Mucosa of stomach (tissue), 1 donor: ENCODE results near the gene TAAR2.
"Not testable (repeated sequence)": the region's sequence is repeated elsewhere in the genome, so short reads cannot be mapped to it uniquely, and the experiment has no call there.

Experiments used
- H3K27me3 ChIP-seq: one replicate; pipeline ENCODE4 v1.7.0; 2013; ENCODE audit warnings: mild to moderate bottlenecking, low read length; ENCODE audit not compliant: control insufficient read depth, insufficient read depth
- H3K36me3 ChIP-seq: one replicate; pipeline ENCODE4 v1.7.0; 2013; ENCODE audit warnings: low read length; ENCODE audit not compliant: control insufficient read depth, insufficient read depth
- H3K4me1 ChIP-seq: one replicate; pipeline ENCODE4 v1.7.0; 2013; ENCODE audit warnings: mild to moderate bottlenecking, low read length; ENCODE audit not compliant: control insufficient read depth, insufficient read depth
- H3K4me3 ChIP-seq: one replicate; pipeline ENCODE4 v1.7.0; 2013; ENCODE audit warnings: low read length
- H3K9ac ChIP-seq: one replicate; pipeline ENCODE4 v1.7.0; 2013; ENCODE audit warnings: mild to moderate bottlenecking, low read length, moderate library complexity
- H3K9me3 ChIP-seq: one replicate; pipeline ENCODE4 v1.7.0; 2013; ENCODE audit warnings: mild to moderate bottlenecking, low read length, moderate library complexity; ENCODE audit not compliant: control insufficient read depth
- donor health status: Pancreatic carcinoma.

TAAR2 gene

DNA sequence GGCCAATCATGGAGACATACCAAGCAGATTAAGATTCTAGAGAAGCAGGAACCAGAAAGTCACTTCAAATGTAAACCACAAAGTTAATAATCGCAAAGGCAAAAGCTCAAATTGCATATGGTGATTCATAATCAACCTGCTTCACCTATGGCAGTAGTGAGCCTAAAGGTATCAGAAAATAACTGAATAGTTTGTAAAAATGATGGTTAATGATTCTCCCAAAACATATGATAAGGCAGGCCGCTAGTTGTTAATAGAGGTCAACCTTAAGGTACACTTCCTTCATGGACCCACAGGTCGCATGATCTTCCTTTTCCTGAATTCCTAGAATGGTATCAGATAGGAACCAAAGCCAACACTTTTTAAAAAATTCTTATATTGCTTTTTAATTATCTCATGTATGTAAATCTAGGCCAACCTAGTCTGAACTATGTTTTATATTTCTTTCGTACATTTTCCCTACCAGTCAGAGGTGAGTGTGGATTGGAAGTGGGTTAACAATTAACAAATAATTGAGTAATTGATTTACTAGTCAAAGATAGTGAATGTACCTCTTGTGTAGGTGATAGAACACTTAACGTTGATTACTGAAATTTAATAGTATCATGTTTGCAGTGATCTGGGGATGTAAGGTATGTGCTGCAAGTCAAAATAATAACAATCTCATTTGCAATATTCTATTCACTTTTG lies 16.4 kb downstream of the TAAR2 start:
- Histone ChIP-seq H3K4me3 (no peak overlapping the region), H3K27me3 (no peaks in the 10 kb centered on the region), H3K9me3 (no peaks in the 10 kb centered on the region), H3K4me1 (peaks cover 18% of the 10 kb centered on the region), H3K9ac (no peak overlapping the region), H3K36me3 (no peaks in the 10 kb centered on the region)

DNA sequence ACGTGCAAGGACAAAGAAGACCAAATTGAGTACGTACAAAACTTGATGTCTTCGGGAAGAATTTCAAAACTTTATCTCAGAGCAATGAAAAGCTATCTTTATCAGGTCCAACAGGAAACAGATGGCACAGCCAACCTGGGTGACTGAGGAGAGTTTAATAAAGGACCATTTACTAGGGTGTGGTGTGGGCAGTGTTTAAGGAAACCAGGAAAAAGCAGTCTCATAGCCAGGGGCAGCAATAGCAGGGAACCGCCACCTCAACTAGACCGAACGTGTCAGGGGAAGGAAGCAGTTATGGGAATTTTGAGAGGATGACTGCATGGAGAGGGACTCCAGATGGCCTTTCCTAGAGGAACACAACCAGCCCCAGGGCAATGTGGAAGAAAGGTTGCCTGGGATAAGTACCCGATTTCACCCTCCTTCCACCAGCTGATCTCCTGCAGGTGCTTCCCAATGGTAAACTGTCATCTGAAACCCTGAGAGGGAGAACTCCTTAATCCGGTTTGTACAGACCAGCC lies 19.4 kb downstream of the TAAR2 start:
- peaks cover 13% of the 10 kb centered on the region for H3K4me1 ChIP-seq
- H3K27me3 ChIP-seq: peaks cover 7% of the 10 kb centered on the region
- no peaks in the 10 kb centered on the region for H3K36me3 ChIP-seq

DNA sequence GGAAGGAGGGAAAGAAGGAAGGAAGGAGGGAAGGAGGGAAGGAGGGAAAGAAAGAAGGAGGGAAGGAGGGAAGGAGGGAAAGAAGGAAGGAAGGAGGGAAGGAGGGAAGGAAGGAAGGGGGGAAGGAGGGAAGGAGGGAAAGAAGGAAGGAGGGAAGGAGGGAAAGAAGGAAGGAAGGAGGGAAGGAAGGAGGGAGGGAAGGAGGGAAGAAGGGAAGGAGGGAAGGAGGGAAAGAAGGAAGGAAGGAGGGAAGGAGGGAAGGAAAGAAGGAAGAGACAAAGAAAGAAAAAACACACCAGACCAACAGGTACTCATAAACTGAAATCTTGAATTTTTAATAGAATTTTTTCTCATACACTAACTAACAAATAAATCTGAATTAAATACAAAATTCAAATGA lies 23.2 kb downstream of the TAAR2 start:
- peaks cover 23% of the 10 kb centered on the region for H3K27me3 ChIP-seq
- not testable (repeated sequence) for H3K9me3 ChIP-seq, H3K36me3 ChIP-seq, H3K4me3 ChIP-seq, H3K9ac ChIP-seq
- peaks cover 14% of the 10 kb centered on the region for H3K4me1 ChIP-seq

More for the DNA sequence above, 19.4 kb downstream of the TAAR2 start:
- Histone ChIP-seq H3K4me3 (no peak overlapping the region), H3K9ac (no peak overlapping the region), H3K9me3 (no peaks in the 10 kb centered on the region)

DNA sequence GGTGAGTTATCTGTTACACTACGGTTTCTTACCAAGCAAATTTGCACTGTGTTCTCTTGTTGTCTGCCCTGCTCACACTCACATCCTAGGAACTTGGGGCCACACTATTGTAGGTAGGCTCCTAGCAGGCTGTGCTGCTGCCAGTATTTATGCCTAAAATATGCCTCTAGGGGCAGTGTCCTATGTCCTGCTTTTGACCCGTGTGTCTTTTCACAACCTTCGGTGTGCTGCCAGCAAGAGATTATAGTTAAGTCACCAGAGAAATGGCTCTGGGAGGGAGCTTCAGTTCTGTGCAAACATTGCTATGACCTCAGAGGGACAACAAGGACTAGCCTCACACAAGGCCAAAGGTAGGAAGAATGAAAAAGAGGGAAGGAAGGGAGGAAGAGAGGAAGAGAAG lies 25.6 kb downstream of the TAAR2 start:
- peaks cover 40% of the 10 kb centered on the region for H3K27me3 ChIP-seq

DNA sequence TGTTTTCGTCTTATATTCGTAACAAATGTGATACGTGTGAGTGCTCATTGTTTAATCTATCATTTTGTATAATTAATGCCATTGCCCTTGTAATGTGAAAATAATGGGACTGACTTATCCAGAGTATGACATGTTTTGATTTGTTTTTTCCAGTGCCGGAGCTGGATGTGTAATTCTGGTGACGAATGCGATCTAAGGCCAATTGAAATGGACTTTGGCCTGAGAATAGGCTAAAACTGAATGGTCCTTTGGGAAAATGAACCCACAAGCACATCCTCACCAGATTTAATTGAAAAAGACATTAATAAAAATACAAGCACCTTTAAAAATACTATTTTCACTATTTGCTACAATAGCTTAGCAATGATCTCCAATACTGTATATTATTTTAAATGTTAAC lies 27.9 kb downstream of the TAAR2 start:
- H3K9ac ChIP-seq: no peak overlapping the region
- peaks cover 48% of the 10 kb centered on the region for H3K27me3 ChIP-seq
- H3K4me1 ChIP-seq: peaks cover 6% of the 10 kb centered on the region
- no peaks in the 10 kb centered on the region for H3K36me3 ChIP-seq
- H3K4me3 ChIP-seq: no peak overlapping the region
- no peaks in the 10 kb centered on the region for H3K9me3 ChIP-seq

More for the DNA sequence above, 25.6 kb downstream of the TAAR2 start:
- no peak overlapping the region for H3K9ac ChIP-seq
- no peaks in the 10 kb centered on the region for H3K36me3 ChIP-seq
- no peaks in the 10 kb centered on the region for H3K9me3 ChIP-seq
- H3K4me3 ChIP-seq: no peak overlapping the region
- peaks cover 6% of the 10 kb centered on the region for H3K4me1 ChIP-seq

DNA sequence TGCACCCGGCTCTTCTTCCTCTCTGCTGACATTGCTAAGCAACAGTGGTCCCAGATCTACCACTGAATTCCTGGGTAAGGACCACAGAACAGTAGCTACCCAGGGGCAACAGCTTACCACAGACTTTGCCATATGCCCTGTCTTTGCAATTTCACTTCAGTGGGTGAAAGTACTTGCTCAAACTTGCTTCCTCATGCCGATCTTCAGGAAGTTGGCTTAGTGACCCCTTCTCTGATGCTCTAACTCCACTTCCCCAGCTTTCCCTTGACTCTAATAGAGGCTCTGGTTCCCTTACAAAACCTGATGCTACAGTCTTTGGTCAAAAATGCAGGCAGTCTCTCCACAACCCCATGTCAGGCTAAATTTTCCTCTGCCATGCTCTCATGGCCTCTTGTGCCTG lies 31.2 kb downstream of the TAAR2 start:
- H3K27me3 ChIP-seq: peaks cover 25% of the 10 kb centered on the region
- no peaks in the 10 kb centered on the region for H3K4me1 ChIP-seq
- no peaks in the 10 kb centered on the region for H3K36me3 ChIP-seq
- H3K9ac ChIP-seq: no peak overlapping the region
- H3K9me3 ChIP-seq: no peaks in the 10 kb centered on the region
- no peak overlapping the region for H3K4me3 ChIP-seq

DNA sequence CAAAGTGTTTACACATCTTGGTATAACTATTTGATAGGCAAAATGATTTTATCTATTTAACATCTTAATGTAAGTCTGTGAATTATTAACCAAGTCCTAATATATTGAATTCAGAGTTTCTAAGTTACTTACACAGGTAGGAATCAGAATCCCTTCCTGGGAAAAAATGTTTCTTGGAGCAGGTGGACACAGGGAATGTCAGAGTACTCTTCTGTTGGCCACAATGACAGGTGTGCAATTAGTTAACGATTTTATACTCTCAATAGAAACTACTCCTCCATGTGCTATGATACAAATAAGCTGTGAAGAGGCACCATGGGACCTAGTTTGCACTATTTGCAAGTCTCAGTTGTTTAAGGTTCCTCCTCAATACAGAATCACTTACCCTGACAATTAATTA lies 33.7 kb downstream of the TAAR2 start:
- H3K9me3 ChIP-seq: no peaks in the 10 kb centered on the region
- no peak overlapping the region for H3K4me3 ChIP-seq
- H3K27me3 ChIP-seq: peaks cover 30% of the 10 kb centered on the region
- H3K4me1 ChIP-seq: no peaks in the 10 kb centered on the region
- H3K9ac ChIP-seq: no peak overlapping the region
- no peaks in the 10 kb centered on the region for H3K36me3 ChIP-seq

DNA sequence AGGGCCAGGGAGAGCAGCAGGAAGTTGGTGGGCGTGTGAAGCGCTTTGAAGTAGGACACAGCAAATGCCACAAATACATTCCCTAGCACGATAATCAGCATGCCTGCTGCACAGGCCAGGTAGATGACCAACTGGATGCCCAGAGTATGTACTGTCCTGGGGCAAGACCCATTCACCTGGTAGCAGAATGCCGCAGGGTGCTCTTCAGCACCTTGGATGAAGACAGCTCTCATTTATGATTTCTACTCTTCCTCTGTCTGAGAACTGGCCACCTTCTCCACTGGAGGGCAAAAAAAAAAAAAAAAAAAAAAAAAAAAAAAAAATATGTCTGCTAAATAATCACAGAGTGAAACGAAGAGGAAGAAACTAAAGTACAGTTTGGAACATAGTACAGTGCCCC lies 34.6 kb downstream of the TAAR2 start, which contains the start of gene TAAR5:
TAAR5 (minus strand) TSS at position 288 of the 400 bp plus-strand sequence; CDS start at position 233, 55 bp downstream.
- H3K4me3 ChIP-seq: no peak within 1 kb of the TSS
- H3K9me3 ChIP-seq: no peaks in the 10 kb centered on the region
- H3K36me3 ChIP-seq: no peaks in the 10 kb centered on the region
- H3K9ac ChIP-seq: no peak within 1 kb of the TSS
- no peaks in the 10 kb centered on the region for H3K4me1 ChIP-seq
- peaks cover 21% of the 10 kb centered on the region for H3K27me3 ChIP-seq

DNA sequence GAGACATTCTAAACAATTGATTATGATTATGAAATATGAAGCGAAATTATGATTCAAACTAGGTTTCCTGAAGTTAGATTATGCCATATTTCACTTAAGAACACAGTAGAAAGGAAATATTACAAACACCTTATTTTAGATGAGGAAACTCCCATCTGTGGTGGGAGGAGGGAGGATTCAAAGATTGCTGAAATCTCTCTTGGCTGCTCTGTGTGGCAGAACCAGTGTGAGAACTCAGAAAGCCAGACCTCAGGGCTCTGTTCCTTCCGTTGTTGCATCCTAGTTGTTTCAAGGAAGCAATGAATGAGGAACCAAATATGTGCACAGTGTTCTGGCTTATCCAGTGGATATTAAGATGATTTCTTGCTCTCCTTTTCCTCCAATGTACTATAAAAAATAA lies 36.7 kb downstream of the TAAR2 start:
- Histone ChIP-seq H3K36me3 (no peaks in the 10 kb centered on the region), H3K9me3 (no peaks in the 10 kb centered on the region), H3K4me3 (no peak overlapping the region), H3K4me1 (no peaks in the 10 kb centered on the region), H3K9ac (no peak overlapping the region), H3K27me3 (peaks cover 19% of the 10 kb centered on the region)

DNA sequence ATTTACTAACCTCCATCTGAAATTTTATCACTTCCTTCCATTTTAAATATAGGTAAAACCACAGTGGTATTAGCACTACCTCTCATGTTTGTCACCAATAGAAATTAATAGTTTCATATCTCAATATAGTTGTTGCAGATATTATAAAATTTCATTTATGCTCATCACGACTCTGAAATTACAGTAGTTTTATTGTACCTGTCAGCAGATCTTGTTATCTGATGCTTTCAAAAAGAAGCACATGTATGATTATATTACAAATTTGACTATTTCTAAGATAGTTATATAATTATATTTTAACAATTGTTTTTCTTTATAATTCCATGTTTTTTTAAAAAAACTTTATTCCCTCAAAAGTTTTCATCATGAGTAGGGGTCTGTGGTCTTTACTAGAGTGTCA lies 39.4 kb downstream of the TAAR2 start:
- Histone ChIP-seq H3K9ac (no peak overlapping the region), H3K36me3 (no peaks in the 10 kb centered on the region), H3K9me3 (no peaks in the 10 kb centered on the region), H3K4me3 (no peak overlapping the region), H3K27me3 (peaks cover 24% of the 10 kb centered on the region), H3K4me1 (no peaks in the 10 kb centered on the region)

DNA sequence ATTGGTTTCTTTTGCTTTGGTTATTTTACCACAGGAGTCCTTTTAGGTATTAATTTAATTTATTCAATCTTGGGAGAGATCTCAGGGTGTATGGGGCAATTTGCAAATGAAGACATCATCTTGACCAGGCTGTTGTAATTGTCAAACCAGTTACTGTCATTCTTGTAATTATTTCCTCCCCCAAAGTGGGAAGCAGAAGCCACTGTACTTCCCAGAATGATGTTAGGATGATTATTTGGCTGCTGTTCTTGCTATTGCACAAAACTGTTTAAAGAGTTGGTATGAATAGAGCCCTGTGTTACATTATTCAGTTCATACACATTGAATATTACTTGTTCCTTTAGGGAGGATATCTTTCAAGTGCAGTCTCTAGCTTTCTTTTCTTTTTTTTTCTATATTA lies 52.3 kb downstream of the TAAR2 start:
- Histone ChIP-seq H3K27me3 (peaks cover 29% of the 10 kb centered on the region), H3K4me3 (no peak overlapping the region), H3K9me3 (no peaks in the 10 kb centered on the region), H3K9ac (no peak overlapping the region), H3K36me3 (no peaks in the 10 kb centered on the region), H3K4me1 (no peaks in the 10 kb centered on the region)

DNA sequence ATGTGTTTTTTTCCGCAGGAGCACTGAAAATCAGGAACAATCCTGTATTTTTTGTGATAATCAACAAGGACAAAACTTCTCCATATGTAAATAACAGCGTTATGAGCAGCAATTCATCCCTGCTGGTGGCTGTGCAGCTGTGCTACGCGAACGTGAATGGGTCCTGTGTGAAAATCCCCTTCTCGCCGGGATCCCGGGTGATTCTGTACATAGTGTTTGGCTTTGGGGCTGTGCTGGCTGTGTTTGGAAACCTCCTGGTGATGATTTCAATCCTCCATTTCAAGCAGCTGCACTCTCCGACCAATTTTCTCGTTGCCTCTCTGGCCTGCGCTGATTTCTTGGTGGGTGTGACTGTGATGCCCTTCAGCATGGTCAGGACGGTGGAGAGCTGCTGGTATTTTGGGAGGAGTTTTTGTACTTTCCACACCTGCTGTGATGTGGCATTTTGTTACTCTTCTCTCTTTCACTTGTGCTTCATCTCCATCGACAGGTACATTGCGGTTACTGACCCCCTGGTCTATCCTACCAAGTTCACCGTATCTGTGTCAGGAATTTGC lies 53.8 kb downstream of the TAAR2 start, which contains the start of gene TAAR6:
TAAR6 (plus strand) TSS at position 102 of the 557 bp plus-strand sequence; CDS start at position 102, 0 bp downstream.
- Histone ChIP-seq H3K36me3 (no peaks in the 10 kb centered on the region), H3K9me3 (no peaks in the 10 kb centered on the region), H3K4me1 (no peaks in the 10 kb centered on the region), H3K9ac (no peak within 1 kb of the TSS), H3K27me3 (peaks cover 22% of the 10 kb centered on the region), H3K4me3 (no peak within 1 kb of the TSS)
